Astrocyte (in vitro differentiated cells and primary cell): ENCODE results near the gene FAM222B. TPM values are rescaled to one million over a fixed set of nuclear protein-coding genes. Genes with fewer than 3 reads are reported as not detected.

Experiments used
- DNase-seq: peaks from one replicate; pipeline ENCODE4 v3.0.0-alpha.2; 2010; ENCODE audit warnings: low read depth
- FAIRE-seq: peaks from 2 replicates; lab custom pipeline; 2011; peaks lifted over from hg19 to GRCh38; lab: Jason Lieb, UNC
- H2AFZ ChIP-seq: 2 replicates; pipeline ENCODE4 v1.6.0; 2012; ENCODE audit warnings: low read depth, low read length, inconsistent platforms
- H3K27ac ChIP-seq: 2 replicates; pipeline ENCODE4 v1.5.1; 2011; ENCODE audit warnings: low read depth, low read length, inconsistent platforms
- H3K27me3 ChIP-seq: 2 replicates; pipeline ENCODE4 v1.6.0; 2011; ENCODE audit warnings: low read length, inconsistent platforms; ENCODE audit not compliant: insufficient read depth
- H3K36me3 ChIP-seq: 2 replicates; pipeline ENCODE4 v1.5.1; 2011; ENCODE audit warnings: low read length, inconsistent platforms; ENCODE audit not compliant: insufficient read depth
- H3K4me1 ChIP-seq: 2 replicates; pipeline ENCODE4 v1.5.1; 2011; ENCODE audit warnings: low read length, inconsistent platforms; ENCODE audit not compliant: insufficient read depth
- H3K4me2 ChIP-seq: 2 replicates; pipeline ENCODE4 v1.6.0; 2012; ENCODE audit warnings: low read length, inconsistent platforms
- H3K4me3 ChIP-seq: 2 replicates; pipeline ENCODE4 v1.5.1; 2011; ENCODE audit warnings: low read depth, mild to moderate bottlenecking, low read length, inconsistent platforms; ENCODE audit not compliant: insufficient read depth
- H3K79me2 ChIP-seq: 2 replicates; pipeline ENCODE4 v1.6.0; 2012; ENCODE audit warnings: mild to moderate bottlenecking, low read length, inconsistent platforms; ENCODE audit not compliant: insufficient read depth
- H3K9ac ChIP-seq: 2 replicates; pipeline ENCODE4 v1.6.0; 2012; ENCODE audit warnings: mild to moderate bottlenecking, low read length, inconsistent platforms
- H3K9me3 ChIP-seq: 2 replicates; pipeline ENCODE4 v1.5.1; 2012; ENCODE audit warnings: low read depth, mild to moderate bottlenecking, low read length, inconsistent platforms; ENCODE audit not compliant: insufficient read depth
- H4K20me1 ChIP-seq: 2 replicates; pipeline ENCODE4 v1.6.0; 2012; ENCODE audit warnings: low read length, inconsistent platforms; ENCODE audit not compliant: insufficient read depth
- H3K27ac Mint-ChIP-seq: one replicate; pipeline ENCODE4 v1.8.0; 2021; ENCODE audit warnings: mild to moderate bottlenecking, mixed read lengths; ENCODE audit not compliant: unreplicated experiment
- H3K27me3 Mint-ChIP-seq: one replicate; pipeline ENCODE4 v1.8.0; 2021; ENCODE audit warnings: low read depth, mixed read lengths; ENCODE audit not compliant: unreplicated experiment
- H3K36me3 Mint-ChIP-seq: one replicate; pipeline ENCODE4 v1.8.0; 2021; ENCODE audit warnings: low read depth, mixed read lengths; ENCODE audit not compliant: unreplicated experiment
- H3K4me1 Mint-ChIP-seq: one replicate; pipeline ENCODE4 v1.8.0; 2021; ENCODE audit warnings: low read depth, mixed read lengths; ENCODE audit not compliant: unreplicated experiment
- H3K4me3 Mint-ChIP-seq: one replicate; pipeline ENCODE4 v1.8.0; 2021; ENCODE audit warnings: mild to moderate bottlenecking, moderate library complexity, mixed read lengths; ENCODE audit not compliant: unreplicated experiment
- H3K9me3 Mint-ChIP-seq: one replicate; pipeline ENCODE4 v1.8.0; 2021; ENCODE audit warnings: mild to moderate bottlenecking, mixed read lengths; ENCODE audit not compliant: unreplicated experiment
- CTCF ChIP-seq: IDR thresholded peaks from 2 replicates; pipeline ENCODE4 v1.5.1; 2011; ENCODE audit warnings: low read depth, mild to moderate bottlenecking, inconsistent platforms, low read length, moderate library complexity; ENCODE audit not compliant: insufficient read depth
- EZH2 ChIP-seq: IDR thresholded peaks from 2 replicates; pipeline ENCODE4 v1.6.1; 2012; ENCODE audit warnings: mild to moderate bottlenecking, low read length, inconsistent platforms; ENCODE audit not compliant: insufficient read depth
- total RNA-seq: library from RNA; stranded (reverse); gene quantifications from 2 replicates; pipeline ENCODE4 v1.2.1, GENCODE V29; 2021

Gene FAM222B
- total RNA-seq, 1 donor from 2014 or later, result 53.0 TPM

GRCh38 chr17:28862561-28862960, 20.0 kb upstream of the FAM222B start:
- H3K27me3 ChIP-seq, result no peaks in the 10 kb centered on the region
- no peak overlapping the region for H3K4me2 ChIP-seq
- H3K27ac ChIP-seq, result no peak overlapping the region
- peaks cover 24% of the 10 kb centered on the region for H3K36me3 Mint-ChIP-seq
- H3K4me3 ChIP-seq, result no peak overlapping the region
- H4K20me1 ChIP-seq, result no peaks in the 10 kb centered on the region
- H3K4me3 Mint-ChIP-seq, result no peak overlapping the region
- FAIRE-seq (no peak), DNase-seq (no peak)
- no peaks in the 10 kb centered on the region for H3K9me3 Mint-ChIP-seq
- no peaks in the 10 kb centered on the region for H3K4me1 ChIP-seq
- no peak overlapping the region for H3K9ac ChIP-seq
- H3K9me3 ChIP-seq, result no peaks in the 10 kb centered on the region
- H2AFZ ChIP-seq, result no peak overlapping the region
- H3K27me3 Mint-ChIP-seq, result no peaks in the 10 kb centered on the region
- no peaks in the 10 kb centered on the region for H3K79me2 ChIP-seq
- peaks cover 3% of the 10 kb centered on the region for H3K4me1 Mint-ChIP-seq
- no peak overlapping the region for H3K27ac Mint-ChIP-seq
- TF ChIP-seq CTCF, result no peak
- no peak for TF ChIP-seq EZH2
- H3K36me3 ChIP-seq, result peaks cover 12% of the 10 kb centered on the region

- Mint-ChIP-seq H3K4me3 (no peak overlapping the region), H3K27ac (no peak overlapping the region), H3K36me3 (peaks cover 24% of the 10 kb centered on the region), H3K9me3 (no peaks in the 10 kb centered on the region), H3K27me3 (no peaks in the 10 kb centered on the region), H3K4me1 (peaks cover 3% of the 10 kb centered on the region)
- Histone ChIP-seq H3K36me3 (peaks cover 12% of the 10 kb centered on the region), H3K4me1 (no peaks in the 10 kb centered on the region), H4K20me1 (no peaks in the 10 kb centered on the region), H3K9me3 (no peaks in the 10 kb centered on the region), H2AFZ (no peak overlapping the region), H3K4me3 (no peak overlapping the region), H3K27ac (no peak overlapping the region), H3K4me2 (no peak overlapping the region), H3K9ac (no peak overlapping the region), H3K79me2 (no peaks in the 10 kb centered on the region), H3K27me3 (no peaks in the 10 kb centered on the region)
- no peak for FAIRE-seq
- no peak for DNase-seq
- TF ChIP-seq EZH2 (no peak), CTCF (no peak)
Measured at GRCh38 chr17:28861393-28862203, 19.0 kb upstream of the FAM222B start.

- Histone ChIP-seq H3K79me2 (peaks cover 11% of the 10 kb centered on the region), H3K4me2 (no peak overlapping the region), H3K9ac (no peak overlapping the region), H2AFZ (no peak overlapping the region), H3K4me1 (peaks cover 4% of the 10 kb centered on the region), H3K4me3 (no peak overlapping the region), H3K36me3 (peaks cover 14% of the 10 kb centered on the region), H3K9me3 (no peaks in the 10 kb centered on the region), H3K27me3 (no peaks in the 10 kb centered on the region), H4K20me1 (no peaks in the 10 kb centered on the region), H3K27ac (no peak overlapping the region)
- Mint-ChIP-seq H3K36me3 (peaks cover 28% of the 10 kb centered on the region), H3K27ac (no peak overlapping the region), H3K27me3 (no peaks in the 10 kb centered on the region), H3K9me3 (no peaks in the 10 kb centered on the region), H3K4me3 (no peak overlapping the region), H3K4me1 (no peaks in the 10 kb centered on the region)
- no peak for DNase-seq
- no peak for FAIRE-seq
- TF ChIP-seq CTCF, result no peak
- TF ChIP-seq EZH2, result no peak
Measured at GRCh38 chr17:28860363-28860808, 17.8 kb upstream of the FAM222B start.
